Transverse colon (tissue), 4 donors: ENCODE results near the gene GPC6.

Source experiments
- EP300 ChIP-seq: sonication (generic); formaldehyde crosslinking; IDR thresholded peaks from one replicate; pipeline ENCODE4 v1.6.1; 2017; ENCODE audit warnings: antibody characterized with exemption, low read depth
- POLR2AphosphoS5 ChIP-seq, 3 donors: sonication (generic); formaldehyde crosslinking; IDR thresholded peaks; one replicate each; pipeline ENCODE4 v1.6.1; 2016; ENCODE audit warnings: antibody characterized with exemption in 3 of 3
- TF ChIP-seq, protein P1 (sequence below), 5 experiments: fragments of 200-600 bp in 3 of 5; fragments of 450-650 bp in 2 of 5; sonication (generic) in 3 of 5; IDR thresholded peaks; 1 replicate in 2 of 5; 2 replicates in 3 of 5; pipeline ENCODE4 v1.5.1; 2016 to 2017; ENCODE audit warnings: antibody characterized with exemption in 5 of 5, inconsistent platforms in 3 of 5, mild to moderate bottlenecking in 2 of 5, moderate library complexity in 1 of 5

DNA sequence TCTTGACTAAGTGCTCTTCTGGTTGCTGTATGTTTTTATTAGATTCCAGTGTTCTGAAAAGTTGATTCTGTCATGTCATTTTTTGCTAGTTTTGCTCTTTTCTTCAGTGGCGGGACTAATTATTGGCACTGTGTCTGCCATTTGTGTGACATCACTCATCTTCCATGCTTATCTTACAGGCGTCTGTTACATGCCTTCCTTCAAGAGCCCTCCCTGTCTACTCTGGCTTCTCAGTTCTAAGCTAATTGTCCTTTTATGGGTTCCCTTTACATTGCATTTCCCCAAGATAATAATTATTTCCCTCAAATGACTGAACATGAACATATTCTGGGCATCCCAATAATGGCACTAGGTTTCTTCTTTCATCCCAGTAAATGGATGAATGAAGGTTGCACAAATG is 793.8 kb downstream of the GPC6 start:
- TF ChIP-seq, protein P1, sequence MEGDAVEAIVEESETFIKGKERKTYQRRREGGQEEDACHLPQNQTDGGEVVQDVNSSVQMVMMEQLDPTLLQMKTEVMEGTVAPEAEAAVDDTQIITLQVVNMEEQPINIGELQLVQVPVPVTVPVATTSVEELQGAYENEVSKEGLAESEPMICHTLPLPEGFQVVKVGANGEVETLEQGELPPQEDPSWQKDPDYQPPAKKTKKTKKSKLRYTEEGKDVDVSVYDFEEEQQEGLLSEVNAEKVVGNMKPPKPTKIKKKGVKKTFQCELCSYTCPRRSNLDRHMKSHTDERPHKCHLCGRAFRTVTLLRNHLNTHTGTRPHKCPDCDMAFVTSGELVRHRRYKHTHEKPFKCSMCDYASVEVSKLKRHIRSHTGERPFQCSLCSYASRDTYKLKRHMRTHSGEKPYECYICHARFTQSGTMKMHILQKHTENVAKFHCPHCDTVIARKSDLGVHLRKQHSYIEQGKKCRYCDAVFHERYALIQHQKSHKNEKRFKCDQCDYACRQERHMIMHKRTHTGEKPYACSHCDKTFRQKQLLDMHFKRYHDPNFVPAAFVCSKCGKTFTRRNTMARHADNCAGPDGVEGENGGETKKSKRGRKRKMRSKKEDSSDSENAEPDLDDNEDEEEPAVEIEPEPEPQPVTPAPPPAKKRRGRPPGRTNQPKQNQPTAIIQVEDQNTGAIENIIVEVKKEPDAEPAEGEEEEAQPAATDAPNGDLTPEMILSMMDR (IDR thresholded peaks at IDR 0.05), result no peak
- TF ChIP-seq POLR2AphosphoS5 (IDR thresholded peaks at IDR 0.05) (no peak), EP300 (no peak)
